SK-N-SH (cell line): ENCODE data around the gene TMPRSS2. TPM values are rescaled to one million over a fixed set of nuclear protein-coding genes. Genes with fewer than 3 reads are reported as not detected.

ENCODE experiments used
- CTCF ChIA-PET: fragments of 300-600, 350-600 bp; formaldehyde crosslinking; extraction: SDS; loops from one replicate; lab custom pipeline; 2021; lab: Yijun Ruan, JAX
- POLR2A ChIA-PET: fragments of 350-600 bp; sonication (Branson Sonifier 250); formaldehyde crosslinking; extraction: SDS; loops from one replicate; lab custom pipeline; 2020; ENCODE audit warnings: antibody characterized with exemption, inconsistent platforms; lab: Yijun Ruan, JAX
- DNase-seq: peaks from one replicate; pipeline ENCODE4 v3.0.0; 2012
- H2AFZ ChIP-seq: fragments of 200-600 bp; sonication (generic); 2 replicates; pipeline ENCODE4 v1.8.1; 2016; ENCODE audit warnings: antibody characterized with exemption, mild to moderate bottlenecking, low read depth
- H3F3A ChIP-seq: fragments of 200-600 bp; sonication (generic); replicated peaks from 2 replicates; pipeline ENCODE3; 2016; ENCODE audit warnings: antibody characterized with exemption, mild to moderate bottlenecking; ENCODE audit not compliant: insufficient read depth
- H3K27ac ChIP-seq, 2 experiments: fragments of 200-500 bp in 1 of 2; fragments of 200-600 bp in 1 of 2; sonication (Bioruptor generic) in 1 of 2; sonication (generic), shearing (Covaris generic) in 1 of 2; 2 replicates each; pipeline versions ENCODE4 v1.5.1 to v1.6.1; 2014 to 2016; ENCODE audit warnings: low read depth in 2 of 2, inconsistent platforms in 1 of 2, low read length in 1 of 2, mild to moderate bottlenecking in 1 of 2, mixed read lengths in 1 of 2
- H3K27me3 ChIP-seq: fragments of 200-600 bp; sonication (generic), shearing (Covaris generic); 2 replicates; pipeline ENCODE4 v1.6.1; 2016; ENCODE audit warnings: mixed run types; ENCODE audit not compliant: insufficient read depth
- H3K36me3 ChIP-seq, 2 experiments: fragments of 200-500 bp in 1 of 2; fragments of 200-600 bp in 1 of 2; sonication (Bioruptor generic) in 1 of 2; sonication (generic) in 1 of 2; replicated peaks in 1 of 2; 2 replicates each; pipeline versions ENCODE3 to v1.5.1; 2014 to 2016; ENCODE audit warnings: low read length in 1 of 2, mild to moderate bottlenecking in 1 of 2; ENCODE audit not compliant: insufficient read depth in 2 of 2, control insufficient read depth in 1 of 2
- H3K4me1 ChIP-seq, 2 experiments: fragments of 200-500 bp in 1 of 2; fragments of 200-600 bp in 1 of 2; sonication (Bioruptor generic) in 1 of 2; sonication (generic), shearing (Covaris generic) in 1 of 2; 2 replicates each; pipeline versions ENCODE4 v1.5.1 to v1.6.1; 2014 to 2016; ENCODE audit warnings: low read depth in 1 of 2, low read length in 1 of 2, mixed run types in 1 of 2; ENCODE audit not compliant: insufficient read depth in 2 of 2, control insufficient read depth in 1 of 2
- H3K4me2 ChIP-seq: fragments of 200-600 bp; sonication (generic), shearing (Covaris generic); 2 replicates; pipeline ENCODE4 v1.6.1; 2017; ENCODE audit warnings: mixed run types
- H3K4me3 ChIP-seq, 2 experiments: fragments of 200-500 bp in 1 of 2; fragments of 200-600 bp in 1 of 2; sonication (Bioruptor generic) in 1 of 2; sonication (generic), shearing (Covaris generic) in 1 of 2; 2 replicates each; pipeline versions ENCODE4 v1.5.1 to v1.8.1; 2014 to 2016; ENCODE audit warnings: low read depth in 2 of 2, inconsistent platforms in 1 of 2, low read length in 1 of 2, mild to moderate bottlenecking in 1 of 2, mixed read lengths in 1 of 2, moderate library complexity in 1 of 2
- H3K79me2 ChIP-seq: fragments of 200-600 bp; sonication (generic); 2 replicates; pipeline ENCODE4 v1.8.1; 2017; ENCODE audit warnings: mild to moderate bottlenecking; ENCODE audit not compliant: insufficient read depth
- H3K9ac ChIP-seq: fragments of 200-600 bp; sonication (generic); 2 replicates; pipeline ENCODE4 v1.6.1; 2017; ENCODE audit warnings: mixed run types
- H3K9me2 ChIP-seq: fragments of 200-600 bp; sonication (generic); 2 replicates; pipeline ENCODE4 v1.6.1; 2017; ENCODE audit warnings: mixed run types
- H3K9me3 ChIP-seq: fragments of 200-600 bp; sonication (generic); 2 replicates; pipeline ENCODE4 v1.6.1; 2017; ENCODE audit warnings: mixed run types, mild to moderate bottlenecking, moderate library complexity
- H4K20me1 ChIP-seq: fragments of 200-600 bp; sonication (generic); 2 replicates; pipeline ENCODE4 v1.6.1; 2017; ENCODE audit warnings: mild to moderate bottlenecking, mixed run types; ENCODE audit not compliant: insufficient read depth
- ELF1 ChIP-seq: IDR thresholded peaks from 2 replicates; pipeline ENCODE4 v1.4.0; 2012
- EP300 ChIP-seq, 2 experiments: IDR thresholded peaks; 2 replicates each; pipeline versions ENCODE4 v1.4.0 to v1.6.1; 2012; ENCODE audit warnings: borderline replicate concordance in 1 of 2, low read depth in 1 of 2, low read length in 1 of 2
- FOSL2 ChIP-seq: IDR thresholded peaks from 2 replicates; pipeline ENCODE4 v1.4.0; 2012; ENCODE audit warnings: low read depth, mild to moderate bottlenecking, moderate library complexity, borderline replicate concordance
- FOXJ3 ChIP-seq: sonication (generic); formaldehyde crosslinking; IDR thresholded peaks from 2 replicates; pipeline ENCODE4 v1.5.1; 2020; ENCODE audit warnings: mild to moderate bottlenecking, missing genetic modification reagents
- MEF2A ChIP-seq: IDR thresholded peaks from 2 replicates; pipeline ENCODE4 v1.4.0; 2012; ENCODE audit warnings: low read depth, borderline replicate concordance
- NRF1 ChIP-seq: IDR thresholded peaks from 2 replicates; pipeline ENCODE4 v1.6.1; 2012; ENCODE audit warnings: low read depth, mild to moderate bottlenecking, low read length
- POLR2AphosphoS5 ChIP-seq: IDR thresholded peaks from 2 replicates; pipeline ENCODE4 v1.6.1; 2012; ENCODE audit warnings: low read depth, low read length
- RAD21 ChIP-seq: IDR thresholded peaks from 2 replicates; pipeline ENCODE4 v1.6.1; 2012; ENCODE audit warnings: mild to moderate bottlenecking, low read length
- RCOR1 ChIP-seq: fragments of 150-350 bp; IDR thresholded peaks from 2 replicates; pipeline ENCODE4 v1.6.1; 2017; ENCODE audit warnings: antibody characterized with exemption, low read length
- RXRA ChIP-seq: IDR thresholded peaks from 2 replicates; pipeline ENCODE4 v1.4.0; 2012; ENCODE audit warnings: low read depth, mild to moderate bottlenecking, borderline replicate concordance
- SIN3A ChIP-seq: IDR thresholded peaks from 2 replicates; pipeline ENCODE4 v1.6.1; 2012; ENCODE audit warnings: low read depth, mild to moderate bottlenecking, low read length, moderate library complexity, borderline replicate concordance
- TCF12 ChIP-seq: IDR thresholded peaks from 2 replicates; pipeline ENCODE4 v1.4.0; 2012
- TEAD4 ChIP-seq: IDR thresholded peaks from 2 replicates; pipeline ENCODE4 v1.4.0; 2012; ENCODE audit warnings: mild to moderate bottlenecking, borderline replicate concordance; ENCODE audit not compliant: insufficient read depth
- USF2 ChIP-seq: fragments of 150-350 bp; IDR thresholded peaks from 2 replicates; pipeline ENCODE4 v1.6.1; 2017; ENCODE audit warnings: antibody characterized with exemption, low read length, low read depth, borderline replicate concordance
- YY1 ChIP-seq: IDR thresholded peaks from 2 replicates; pipeline ENCODE4 v1.4.0; 2012; ENCODE audit warnings: low read depth, mild to moderate bottlenecking
- ZBTB33 ChIP-seq: IDR thresholded peaks from 2 replicates; pipeline ENCODE4 v1.4.0; 2012; ENCODE audit warnings: low read depth, borderline replicate concordance
- WGBS: methylation state at CpG from one replicate; pipeline ENCODE4 v1.1.6; 2017; ENCODE audit warnings: low lambda C conversion rate; 5-methylcytosine and 5-hydroxymethylcytosine counted together
- polyA plus RNA-seq, 3 experiments: library from polyadenylated mRNA; depleted of rRNA; stranded (reverse); fragments of >200 nt; gene quantifications; 2 replicates each; pipeline ENCODE4 v1.2.3, GENCODE V29; 2012
- TF ChIP-seq, protein P1 (sequence below): fragments of 150-350 bp; IDR thresholded peaks from 2 replicates; pipeline ENCODE4 v1.6.1; 2016; ENCODE audit warnings: mild to moderate bottlenecking, low read depth, low read length

Gene TMPRSS2
- polyA plus RNA-seq, 1 of the 3 experiments (the other 2 are of a cell fraction): not detected

GRCh38 chr21:41449613-41450012 is 58.3 kb downstream of the TMPRSS2 start:
- H2AFZ ChIP-seq: no peak overlapping the region

DNA sequence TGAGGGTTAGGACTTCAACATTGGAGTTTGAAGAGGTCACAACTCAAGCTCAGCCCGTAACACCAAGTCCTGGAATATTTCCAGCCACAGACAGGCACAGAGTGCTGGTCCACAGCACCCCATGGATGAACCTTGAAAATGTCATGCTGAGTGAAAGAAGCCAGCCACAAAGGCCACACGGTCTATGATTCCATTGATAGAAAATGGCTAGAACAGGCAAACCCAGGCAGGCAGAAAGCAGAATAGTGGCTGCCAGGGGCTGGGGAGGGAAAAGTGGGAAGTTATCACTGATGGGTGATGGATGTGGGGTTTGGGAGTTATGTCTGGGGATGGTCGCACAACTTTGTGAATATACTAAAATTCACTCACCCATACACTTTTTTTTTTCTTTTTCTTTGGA is 60.6 kb downstream of the TMPRSS2 start:
- no peaks in the 10 kb centered on the region for H3K79me2 ChIP-seq
- H3K4me1 ChIP-seq: no peaks in the 10 kb centered on the region
- no peaks in the 10 kb centered on the region for H3K36me3 ChIP-seq
- H2AFZ ChIP-seq: no peak overlapping the region
- H3K9ac ChIP-seq: no peak overlapping the region
- no peak overlapping the region for H3K4me2 ChIP-seq
- POLR2A ChIA-PET: no interaction called here
- no peak overlapping the region for H3K4me3 ChIP-seq
- H3F3A ChIP-seq: no peaks in the 10 kb centered on the region
- no peaks in the 10 kb centered on the region for H3K27me3 ChIP-seq
- H3K9me2 ChIP-seq: no peaks in the 10 kb centered on the region
- WGBS: 56% methylated on average over 3 of the region's 3 CpGs
- no peak for DNase-seq
- H3K9me3 ChIP-seq: no peaks in the 10 kb centered on the region
- CTCF ChIA-PET: no interaction called here
- no peak overlapping the region for H3K27ac ChIP-seq
- H4K20me1 ChIP-seq: no peaks in the 10 kb centered on the region
- TF ChIP-seq ELF1 (no peak), RCOR1 (no peak), ZBTB33 (no peak), TCF12 (no peak), TEAD4 (no peak), YY1 (no peak), NRF1 (no peak), RXRA (no peak), SIN3A (no peak), MEF2A (no peak), FOSL2 (no peak), EP300 (IDR thresholded peaks at IDR 0.05; ENCODE audit: borderline replicate concordance in 1 of 2, low read depth in 1 of 2, low read length in 1 of 2) (no peak), RAD21 (no peak), FOXJ3 (CRISPR knock-in tag) (no peak)
- TF ChIP-seq, protein P1, sequence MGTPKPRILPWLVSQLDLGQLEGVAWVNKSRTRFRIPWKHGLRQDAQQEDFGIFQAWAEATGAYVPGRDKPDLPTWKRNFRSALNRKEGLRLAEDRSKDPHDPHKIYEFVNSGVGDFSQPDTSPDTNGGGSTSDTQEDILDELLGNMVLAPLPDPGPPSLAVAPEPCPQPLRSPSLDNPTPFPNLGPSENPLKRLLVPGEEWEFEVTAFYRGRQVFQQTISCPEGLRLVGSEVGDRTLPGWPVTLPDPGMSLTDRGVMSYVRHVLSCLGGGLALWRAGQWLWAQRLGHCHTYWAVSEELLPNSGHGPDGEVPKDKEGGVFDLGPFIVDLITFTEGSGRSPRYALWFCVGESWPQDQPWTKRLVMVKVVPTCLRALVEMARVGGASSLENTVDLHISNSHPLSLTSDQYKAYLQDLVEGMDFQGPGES: no peak

More at GRCh38 chr21:41449613-41450012, 58.3 kb downstream of the TMPRSS2 start:
- DNase-seq: no peak
- Histone ChIP-seq H3F3A (no peaks in the 10 kb centered on the region), H3K9me3 (no peaks in the 10 kb centered on the region), H3K27me3 (no peaks in the 10 kb centered on the region), H3K36me3 (no peaks in the 10 kb centered on the region), H3K4me2 (no peak overlapping the region), H4K20me1 (no peaks in the 10 kb centered on the region), H3K9me2 (no peaks in the 10 kb centered on the region), H3K9ac (no peak overlapping the region), H3K4me3 (no peak overlapping the region), H3K4me1 (no peaks in the 10 kb centered on the region), H3K27ac (no peak overlapping the region), H3K79me2 (no peaks in the 10 kb centered on the region)
- POLR2A ChIA-PET: no interaction called here
- WGBS: 24% methylated on average over 2 of the region's 5 CpGs
- no peak for TF ChIP-seq USF2
- TF ChIP-seq RXRA: no peak
- TF ChIP-seq SIN3A: no peak
- no peak for TF ChIP-seq ELF1
- TF ChIP-seq POLR2AphosphoS5: no peak
- no peak for TF ChIP-seq ZBTB33
- no peak for TF ChIP-seq NRF1
- CTCF ChIA-PET: interaction anchor here (1.1 to 2.1 kb wide), 3 partner anchors 11 to 166 kb away, joined by 3 to 17 read pairs (median 6); no protein-coding TSS in a partner anchor
